Testis (tissue), 2 donors: Measurements from ENCODE around the gene IL32.

Source experiments
- POLR2A ChIP-seq: fragments of 450-650 bp; IDR thresholded peaks from one replicate; pipeline ENCODE4 v1.6.1; 2017; ENCODE audit warnings: antibody characterized with exemption, mild to moderate bottlenecking, moderate library complexity
- TF ChIP-seq, protein P1 (sequence below), 3 experiments: fragments of 450-650 bp in 2 of 3; fragments of 200-600 bp in 1 of 3; sonication (generic) in 1 of 3; IDR thresholded peaks; one replicate each; pipeline ENCODE4 v1.5.1; 2016 to 2019; ENCODE audit warnings: antibody characterized with exemption in 3 of 3, mild to moderate bottlenecking in 2 of 3, moderate library complexity in 1 of 3

DNA sequence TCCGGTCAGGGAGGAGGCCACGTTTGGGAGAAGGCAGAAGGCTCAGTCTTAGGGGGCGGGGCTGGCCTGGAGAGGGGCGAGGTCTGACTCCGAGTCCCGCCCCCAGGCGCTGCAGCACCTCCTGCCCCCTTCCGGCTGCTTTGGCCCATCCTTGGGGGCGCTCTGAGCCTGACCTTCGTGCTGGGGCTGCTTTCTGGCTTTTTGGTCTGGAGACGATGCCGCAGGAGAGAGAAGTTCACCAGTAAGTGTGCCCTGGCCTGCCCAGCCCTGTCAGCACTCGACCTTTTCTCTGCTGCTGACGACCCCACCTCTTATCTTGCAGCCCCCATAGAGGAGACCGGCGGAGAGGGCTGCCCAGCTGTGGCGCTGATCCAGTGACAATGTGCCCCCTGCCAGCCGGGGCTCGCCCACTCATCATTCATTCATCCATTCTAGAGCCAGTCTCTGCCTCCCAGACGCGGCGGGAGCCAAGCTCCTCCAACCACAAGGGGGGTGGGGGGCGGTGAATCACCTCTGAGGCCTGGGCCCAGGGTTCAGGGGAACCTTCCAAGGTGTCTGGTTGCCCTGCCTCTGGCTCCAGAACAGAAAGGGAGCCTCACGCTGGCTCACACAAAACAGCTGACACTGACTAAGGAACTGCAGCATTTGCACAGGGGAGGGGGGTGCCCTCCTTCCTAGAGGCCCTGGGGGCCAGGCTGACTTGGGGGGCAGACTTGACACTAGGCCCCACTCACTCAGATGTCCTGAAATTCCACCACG, 43.8 kb upstream of the IL32 start:
- TF ChIP-seq, protein P1, sequence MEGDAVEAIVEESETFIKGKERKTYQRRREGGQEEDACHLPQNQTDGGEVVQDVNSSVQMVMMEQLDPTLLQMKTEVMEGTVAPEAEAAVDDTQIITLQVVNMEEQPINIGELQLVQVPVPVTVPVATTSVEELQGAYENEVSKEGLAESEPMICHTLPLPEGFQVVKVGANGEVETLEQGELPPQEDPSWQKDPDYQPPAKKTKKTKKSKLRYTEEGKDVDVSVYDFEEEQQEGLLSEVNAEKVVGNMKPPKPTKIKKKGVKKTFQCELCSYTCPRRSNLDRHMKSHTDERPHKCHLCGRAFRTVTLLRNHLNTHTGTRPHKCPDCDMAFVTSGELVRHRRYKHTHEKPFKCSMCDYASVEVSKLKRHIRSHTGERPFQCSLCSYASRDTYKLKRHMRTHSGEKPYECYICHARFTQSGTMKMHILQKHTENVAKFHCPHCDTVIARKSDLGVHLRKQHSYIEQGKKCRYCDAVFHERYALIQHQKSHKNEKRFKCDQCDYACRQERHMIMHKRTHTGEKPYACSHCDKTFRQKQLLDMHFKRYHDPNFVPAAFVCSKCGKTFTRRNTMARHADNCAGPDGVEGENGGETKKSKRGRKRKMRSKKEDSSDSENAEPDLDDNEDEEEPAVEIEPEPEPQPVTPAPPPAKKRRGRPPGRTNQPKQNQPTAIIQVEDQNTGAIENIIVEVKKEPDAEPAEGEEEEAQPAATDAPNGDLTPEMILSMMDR (IDR thresholded peaks at IDR 0.05): no peak
- TF ChIP-seq POLR2A: no peak
